Endothelial cell of umbilical vein (primary cell): ENCODE results near the gene RMND5A.
"Not testable (repeated sequence)": the region's sequence is repeated elsewhere in the genome, so short reads cannot be mapped to it uniquely, and the experiment has no call there.

Experiments used
- EZH2 ChIP-seq: IDR thresholded peaks from 2 replicates; pipeline ENCODE4 v1.6.1; 2012; ENCODE audit warnings: borderline replicate concordance, low read depth, mild to moderate bottlenecking, moderate library complexity, low read length, inconsistent platforms; ENCODE audit not compliant: severe bottlenecking
- POLR2AphosphoS5 ChIP-seq: IDR thresholded peaks from 2 replicates; pipeline ENCODE4 v1.6.1; 2012; ENCODE audit warnings: low read depth, mild to moderate bottlenecking, control low read depth, low read length, moderate library complexity; ENCODE audit not compliant: insufficient read depth

GRCh38 chr2:86719263-86719636, 841 bp upstream of the RMND5A start:
- TF ChIP-seq EZH2, POLR2AphosphoS5: not testable (repeated sequence)
